HepG2 (cell line): Measurements from ENCODE around the gene PDP2. TPM values are rescaled to one million over a fixed set of nuclear protein-coding genes. Genes with fewer than 3 reads are reported as not detected.

Experiments
- BCL6 ChIP-seq: IDR thresholded peaks from 2 replicates; pipeline ENCODE4 v1.6.1; 2016; ENCODE audit warnings: missing genetic modification reagents, missing compliant biosample characterization
- EEA1 ChIP-seq: sonication (generic); formaldehyde crosslinking; IDR thresholded peaks from 2 replicates; pipeline ENCODE4 v1.5.1; 2020; ENCODE audit warnings: mild to moderate bottlenecking, missing genetic modification reagents, borderline replicate concordance
- MED1 ChIP-seq: sonication (generic); formaldehyde crosslinking; IDR thresholded peaks from 2 replicates; pipeline ENCODE4 v1.4.0; 2020; ENCODE audit warnings: missing genetic modification reagents
- SUZ12 ChIP-seq: fragments of 150-350 bp; IDR thresholded peaks from 2 replicates; pipeline ENCODE4 v1.6.1; 2014; ENCODE audit warnings: low read depth, low read length
- TEAD3 ChIP-seq: optimal IDR thresholded peaks from 2 replicates; pipeline ENCODE3; 2016; ENCODE audit warnings: borderline replicate concordance
- TSC22D2 ChIP-seq: sonication (generic); formaldehyde crosslinking; IDR thresholded peaks from 2 replicates; pipeline ENCODE4 v1.5.1; 2020; ENCODE audit warnings: missing genetic modification reagents, mild to moderate bottlenecking, borderline replicate concordance
- ZBTB38 ChIP-seq: sonication (generic); formaldehyde crosslinking; IDR thresholded peaks from 2 replicates; pipeline ENCODE4 v1.5.1; 2020; ENCODE audit warnings: mild to moderate bottlenecking, missing genetic modification reagents
- ZNF605 ChIP-seq: sonication (generic); formaldehyde crosslinking; IDR thresholded peaks from 2 replicates; pipeline ENCODE4 v1.8.0; 2022; ENCODE audit warnings: mild to moderate bottlenecking, missing genetic modification reagents
- ZNF678 ChIP-seq: sonication (generic); formaldehyde crosslinking; IDR thresholded peaks from 2 replicates; pipeline ENCODE4 v1.4.0; 2020; ENCODE audit warnings: mild to moderate bottlenecking, missing genetic modification reagents
- polyA plus RNA-seq, 8 experiments: library from polyadenylated mRNA; depleted of rRNA in 3 of 8; stranded (reverse) in 7 of 8; unstranded in 1 of 8; fragments of >200 nt; fragmentation: Illumina TruSeq in 4 of 8; extraction: Trizol in 4 of 8; gene quantifications; 2 replicates each; pipeline versions ENCODE4 v1.2.1 to v1.2.3, GENCODE V29; 2011 to 2016; ENCODE audit warnings: low read depth in 4 of 8, missing spikeins in 1 of 8, mixed read lengths in 1 of 8; ENCODE audit not compliant: insufficient read depth in 1 of 8
- total RNA-seq, 5 experiments: library from RNA; depleted of rRNA; stranded (reverse); fragments of >200 nt; fragmentation: Illumina TruSeq; extraction: Trizol; gene quantifications; 2 replicates each; pipeline ENCODE4 v1.2.3, GENCODE V29; 2016; ENCODE audit warnings: low read depth in 1 of 5
- TF ChIP-seq, protein P1 (sequence below), 2 experiments: sonication (generic) in 1 of 2; formaldehyde crosslinking in 1 of 2; IDR thresholded peaks; 2 replicates each; pipeline versions ENCODE4 v1.4.0 to v1.6.1; 2018 to 2020; ENCODE audit warnings: missing genetic modification reagents in 2 of 2, borderline replicate concordance in 1 of 2, low read depth in 1 of 2, mild to moderate bottlenecking in 1 of 2, missing biosample characterization in 1 of 2
- TF ChIP-seq, protein P2 (sequence below): sonication (generic); formaldehyde crosslinking; IDR thresholded peaks from 2 replicates; pipeline ENCODE4 v1.4.0; 2020; ENCODE audit warnings: mild to moderate bottlenecking, missing genetic modification reagents
- TF ChIP-seq, protein P3 (sequence below): IDR thresholded peaks from 2 replicates; pipeline ENCODE4 v1.6.1; 2016; ENCODE audit warnings: low read depth, borderline replicate concordance
- TF ChIP-seq, protein P4 (sequence below): sonication (generic); formaldehyde crosslinking; IDR thresholded peaks from 2 replicates; pipeline ENCODE4 v1.4.0; 2020; ENCODE audit warnings: missing genetic modification reagents, borderline replicate concordance
- TF ChIP-seq, protein P5 (sequence below): sonication (generic); formaldehyde crosslinking; IDR thresholded peaks from 2 replicates; pipeline ENCODE4 v1.4.0; 2020; ENCODE audit warnings: missing genetic modification reagents, borderline replicate concordance
- TF ChIP-seq, protein P6 (sequence below): sonication (generic); formaldehyde crosslinking; IDR thresholded peaks from 2 replicates; pipeline ENCODE4 v1.4.0; 2020; ENCODE audit warnings: mild to moderate bottlenecking, missing genetic modification reagents
- TF ChIP-seq, protein P7 (sequence below): IDR thresholded peaks from 2 replicates; pipeline ENCODE4 v1.6.1; 2016

The PDP2 gene
- total and polyA plus RNA-seq, 2 of the 13 experiments (the other 11 are each of a cell fraction or from before 2014, with no cell fraction given) = 12.8 to 15.8 TPM

DNA sequence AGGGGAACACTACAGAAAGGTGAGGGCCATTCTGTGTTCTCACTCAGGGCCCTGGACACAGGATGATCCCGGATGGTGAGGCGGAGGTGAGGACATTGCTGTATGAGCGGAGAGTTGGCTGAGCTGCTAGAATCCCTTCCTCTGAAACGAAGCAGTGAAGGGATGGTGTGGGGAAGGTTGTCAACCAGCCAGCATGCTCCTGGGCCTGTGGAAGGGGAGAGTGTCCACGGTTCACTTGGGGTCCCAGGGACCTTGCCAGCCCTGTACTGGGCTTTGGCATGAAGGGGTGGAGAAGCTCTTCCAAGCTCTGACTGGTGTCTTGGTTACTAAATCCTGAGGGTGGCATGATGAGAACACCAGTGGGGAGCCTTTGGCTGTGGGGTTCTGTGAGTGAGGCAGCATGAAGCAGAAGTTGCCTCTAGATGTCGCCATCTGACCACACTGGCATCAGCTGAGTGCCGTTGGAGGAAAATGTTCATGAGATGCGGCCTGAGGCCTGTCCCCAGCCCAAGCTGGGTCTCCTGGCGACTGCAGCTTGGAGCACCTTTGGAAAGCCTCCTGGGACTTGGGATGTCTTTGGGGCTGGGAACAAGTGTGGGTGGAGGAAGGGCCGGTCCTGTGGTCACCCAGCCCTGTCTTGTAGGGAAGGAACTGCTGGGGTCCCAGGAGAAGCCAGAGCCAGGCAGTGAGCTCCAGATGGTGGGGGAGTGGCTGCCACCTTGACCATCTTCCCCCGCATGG lies 14.8 kb downstream of the PDP2 start (continued):
- TF ChIP-seq SUZ12 = 0 out of 2 replicates have a peak, but pooled peaks have one; percentile 12
- TF ChIP-seq EEA1 (CRISPR knock-in tag) = 0 out of 2 replicates have a peak, but pooled peaks have one; percentile 37
- TF ChIP-seq, protein P1, sequence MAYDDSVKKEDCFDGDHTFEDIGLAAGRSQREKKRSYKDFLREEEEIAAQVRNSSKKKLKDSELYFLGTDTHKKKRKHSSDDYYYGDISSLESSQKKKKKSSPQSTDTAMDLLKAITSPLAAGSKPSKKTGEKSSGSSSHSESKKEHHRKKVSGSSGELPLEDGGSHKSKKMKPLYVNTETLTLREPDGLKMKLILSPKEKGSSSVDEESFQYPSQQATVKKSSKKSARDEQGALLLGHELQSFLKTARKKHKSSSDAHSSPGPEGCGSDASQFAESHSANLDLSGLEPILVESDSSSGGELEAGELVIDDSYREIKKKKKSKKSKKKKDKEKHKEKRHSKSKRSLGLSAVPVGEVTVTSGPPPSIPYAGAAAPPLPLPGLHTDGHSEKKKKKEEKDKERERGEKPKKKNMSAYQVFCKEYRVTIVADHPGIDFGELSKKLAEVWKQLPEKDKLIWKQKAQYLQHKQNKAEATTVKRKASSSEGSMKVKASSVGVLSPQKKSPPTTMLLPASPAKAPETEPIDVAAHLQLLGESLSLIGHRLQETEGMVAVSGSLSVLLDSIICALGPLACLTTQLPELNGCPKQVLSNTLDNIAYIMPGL (CRISPR knock-in tag; IDR thresholded peaks at IDR 0.05; ENCODE audit: borderline replicate concordance in 1 of 2, low read depth in 1 of 2) = peak; percentile 47 to 78; a peak in 2 of 4 replicates
- peak; percentile 63; the same call in 1 of the 2 replicates for TF ChIP-seq TSC22D2 (CRISPR knock-in tag)
- TF ChIP-seq, protein P2, sequence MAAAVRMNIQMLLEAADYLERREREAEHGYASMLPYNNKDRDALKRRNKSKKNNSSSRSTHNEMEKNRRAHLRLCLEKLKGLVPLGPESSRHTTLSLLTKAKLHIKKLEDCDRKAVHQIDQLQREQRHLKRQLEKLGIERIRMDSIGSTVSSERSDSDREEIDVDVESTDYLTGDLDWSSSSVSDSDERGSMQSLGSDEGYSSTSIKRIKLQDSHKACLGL = 0 out of 2 replicates have a peak, but pooled peaks have one; percentile 44
- TF ChIP-seq, protein P3, sequence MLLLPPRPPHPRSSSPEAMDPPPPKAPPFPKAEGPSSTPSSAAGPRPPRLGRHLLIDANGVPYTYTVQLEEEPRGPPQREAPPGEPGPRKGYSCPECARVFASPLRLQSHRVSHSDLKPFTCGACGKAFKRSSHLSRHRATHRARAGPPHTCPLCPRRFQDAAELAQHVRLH (CRISPR knock-in tag) = peak; percentile 92; the same call in 1 of the 2 replicates
- peak; percentile 82 for TF ChIP-seq TEAD3 (CRISPR knock-in tag)
- peak; percentile 63; the same call in 1 of the 2 replicates for TF ChIP-seq ZBTB38 (CRISPR knock-in tag)
- TF ChIP-seq, protein P4, sequence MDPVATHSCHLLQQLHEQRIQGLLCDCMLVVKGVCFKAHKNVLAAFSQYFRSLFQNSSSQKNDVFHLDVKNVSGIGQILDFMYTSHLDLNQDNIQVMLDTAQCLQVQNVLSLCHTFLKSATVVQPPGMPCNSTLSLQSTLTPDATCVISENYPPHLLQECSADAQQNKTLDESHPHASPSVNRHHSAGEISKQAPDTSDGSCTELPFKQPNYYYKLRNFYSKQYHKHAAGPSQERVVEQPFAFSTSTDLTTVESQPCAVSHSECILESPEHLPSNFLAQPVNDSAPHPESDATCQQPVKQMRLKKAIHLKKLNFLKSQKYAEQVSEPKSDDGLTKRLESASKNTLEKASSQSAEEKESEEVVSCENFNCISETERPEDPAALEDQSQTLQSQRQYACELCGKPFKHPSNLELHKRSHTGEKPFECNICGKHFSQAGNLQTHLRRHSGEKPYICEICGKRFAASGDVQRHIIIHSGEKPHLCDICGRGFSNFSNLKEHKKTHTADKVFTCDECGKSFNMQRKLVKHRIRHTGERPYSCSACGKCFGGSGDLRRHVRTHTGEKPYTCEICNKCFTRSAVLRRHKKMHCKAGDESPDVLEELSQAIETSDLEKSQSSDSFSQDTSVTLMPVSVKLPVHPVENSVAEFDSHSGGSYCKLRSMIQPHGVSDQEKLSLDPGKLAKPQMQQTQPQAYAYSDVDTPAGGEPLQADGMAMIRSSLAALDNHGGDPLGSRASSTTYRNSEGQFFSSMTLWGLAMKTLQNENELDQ = peak; percentile 70; the same call in 1 of the 2 replicates
- TF ChIP-seq, protein P5, sequence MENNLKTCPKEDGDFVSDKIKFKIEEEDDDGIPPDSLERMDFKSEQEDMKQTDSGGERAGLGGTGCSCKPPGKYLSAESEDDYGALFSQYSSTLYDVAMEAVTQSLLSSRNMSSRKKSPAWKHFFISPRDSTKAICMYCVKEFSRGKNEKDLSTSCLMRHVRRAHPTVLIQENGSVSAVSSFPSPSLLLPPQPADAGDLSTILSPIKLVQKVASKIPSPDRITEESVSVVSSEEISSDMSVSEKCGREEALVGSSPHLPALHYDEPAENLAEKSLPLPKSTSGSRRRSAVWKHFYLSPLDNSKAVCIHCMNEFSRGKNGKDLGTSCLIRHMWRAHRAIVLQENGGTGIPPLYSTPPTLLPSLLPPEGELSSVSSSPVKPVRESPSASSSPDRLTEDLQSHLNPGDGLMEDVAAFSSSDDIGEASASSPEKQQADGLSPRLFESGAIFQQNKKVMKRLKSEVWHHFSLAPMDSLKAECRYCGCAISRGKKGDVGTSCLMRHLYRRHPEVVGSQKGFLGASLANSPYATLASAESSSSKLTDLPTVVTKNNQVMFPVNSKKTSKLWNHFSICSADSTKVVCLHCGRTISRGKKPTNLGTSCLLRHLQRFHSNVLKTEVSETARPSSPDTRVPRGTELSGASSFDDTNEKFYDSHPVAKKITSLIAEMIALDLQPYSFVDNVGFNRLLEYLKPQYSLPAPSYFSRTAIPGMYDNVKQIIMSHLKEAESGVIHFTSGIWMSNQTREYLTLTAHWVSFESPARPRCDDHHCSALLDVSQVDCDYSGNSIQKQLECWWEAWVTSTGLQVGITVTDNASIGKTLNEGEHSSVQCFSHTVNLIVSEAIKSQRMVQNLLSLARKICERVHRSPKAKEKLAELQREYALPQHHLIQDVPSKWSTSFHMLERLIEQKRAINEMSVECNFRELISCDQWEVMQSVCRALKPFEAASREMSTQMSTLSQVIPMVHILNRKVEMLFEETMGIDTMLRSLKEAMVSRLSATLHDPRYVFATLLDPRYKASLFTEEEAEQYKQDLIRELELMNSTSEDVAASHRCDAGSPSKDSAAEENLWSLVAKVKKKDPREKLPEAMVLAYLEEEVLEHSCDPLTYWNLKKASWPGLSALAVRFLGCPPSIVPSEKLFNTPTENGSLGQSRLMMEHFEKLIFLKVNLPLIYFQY (CRISPR knock-in tag) = peak; percentile 69; the same call in 1 of the 2 replicates
- no peak for TF ChIP-seq BCL6
- TF ChIP-seq, protein P6, sequence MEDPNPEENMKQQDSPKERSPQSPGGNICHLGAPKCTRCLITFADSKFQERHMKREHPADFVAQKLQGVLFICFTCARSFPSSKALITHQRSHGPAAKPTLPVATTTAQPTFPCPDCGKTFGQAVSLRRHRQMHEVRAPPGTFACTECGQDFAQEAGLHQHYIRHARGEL (CRISPR knock-in tag) = 0 out of 2 replicates have a peak, but pooled peaks have one; percentile 44
- TF ChIP-seq MED1 (CRISPR knock-in tag) = peak; percentile 22; the same call in 1 of the 2 replicates
- TF ChIP-seq ZNF678 (CRISPR knock-in tag) = 0 out of 2 replicates have a peak, but pooled peaks have one; percentile 18
- TF ChIP-seq, protein P7, sequence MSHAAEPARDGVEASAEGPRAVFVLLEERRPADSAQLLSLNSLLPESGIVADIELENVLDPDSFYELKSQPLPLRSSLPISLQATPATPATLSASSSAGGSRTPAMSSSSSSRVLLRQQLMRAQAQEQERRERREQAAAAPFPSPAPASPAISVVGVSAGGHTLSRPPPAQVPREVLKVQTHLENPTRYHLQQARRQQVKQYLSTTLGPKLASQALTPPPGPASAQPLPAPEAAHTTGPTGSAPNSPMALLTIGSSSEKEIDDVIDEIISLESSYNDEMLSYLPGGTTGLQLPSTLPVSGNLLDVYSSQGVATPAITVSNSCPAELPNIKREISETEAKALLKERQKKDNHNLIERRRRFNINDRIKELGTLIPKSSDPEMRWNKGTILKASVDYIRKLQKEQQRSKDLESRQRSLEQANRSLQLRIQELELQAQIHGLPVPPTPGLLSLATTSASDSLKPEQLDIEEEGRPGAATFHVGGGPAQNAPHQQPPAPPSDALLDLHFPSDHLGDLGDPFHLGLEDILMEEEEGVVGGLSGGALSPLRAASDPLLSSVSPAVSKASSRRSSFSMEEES = peak; percentile 55
- TF ChIP-seq ZNF605 = peak; percentile 56
